22Rv1 (cell line): ENCODE results near the gene ARL15.

Experiments
- CTCF ChIP-seq: fragments of 450-650 bp; IDR thresholded peaks from 2 replicates; pipeline ENCODE4 v1.5.1; 2017; ENCODE audit warnings: mild to moderate bottlenecking
- ZFX ChIP-seq: fragments of 450-650 bp; IDR thresholded peaks from 2 replicates; pipeline ENCODE4 v1.6.1; 2017; ENCODE audit warnings: antibody characterized with exemption, borderline replicate concordance

GRCh38 chr5:53858700-53859456 is 451.5 kb downstream of the ARL15 start:
- TF ChIP-seq CTCF (no peak), ZFX (no peak)
